ENCODE measurements around the gene CDC16.

CDC16 gene

GRCh38 chr13:114264886-114265611 is 30.4 kb downstream of the CDC16 start:
- no peak for DNase-seq

- no peak for DNase-seq
Observed at GRCh38 chr13:114266241-114266640, 31.5 kb downstream of the CDC16 start.

- DNase-seq, result no peak
Observed at GRCh38 chr13:114268344-114269280, 33.9 kb downstream of the CDC16 start.

- DNase-seq, result no peak
Observed at GRCh38 chr13:114269281-114269770, 34.6 kb downstream of the CDC16 start.

- DNase-seq, result no peak
Observed at GRCh38 chr13:114272977-114273376, 38.3 kb downstream of the CDC16 start.

- DNase-seq, result no peak
Observed at GRCh38 chr13:114275304-114275703, 40.6 kb downstream of the CDC16 start.

GRCh38 chr13:114279146-114279545 is 44.4 kb downstream of the CDC16 start:
- no peak for DNase-seq

GRCh38 chr13:114279758-114280355 is 45.2 kb downstream of the CDC16 start:
- DNase-seq, result no peak

GRCh38 chr13:114281351-114282040 is 46.8 kb downstream of the CDC16 start, which contains the start of gene UPF3A:
Gene UPF3A, plus strand, starts transcription at chr13:114281601. Its CDS starts 39 bp downstream, at chr13:114281640.
- DNase-seq, result peak; percentile 61

GRCh38 chr13:114282041-114282670 is 47.5 kb downstream of the CDC16 start:
- DNase-seq, result peak; percentile 63

GRCh38 chr13:114283576-114283975 is 48.9 kb downstream of the CDC16 start:
- DNase-seq, result no peak

GRCh38 chr13:114284680-114285079 is 50.0 kb downstream of the CDC16 start:
- DNase-seq, result no peak

GRCh38 chr13:114285166-114285808 is 50.6 kb downstream of the CDC16 start:
- no peak for DNase-seq

GRCh38 chr13:114286808-114287207 is 52.1 kb downstream of the CDC16 start:
- DNase-seq, result no peak

GRCh38 chr13:114288157-114288591 is 53.5 kb downstream of the CDC16 start:
- DNase-seq, result no peak

- no peak for DNase-seq
Observed at GRCh38 chr13:114296448-114296847, 61.8 kb downstream of the CDC16 start.

- DNase-seq, result no peak
Observed at GRCh38 chr13:114296902-114297301, 62.2 kb downstream of the CDC16 start.

- no peak for DNase-seq
Observed at GRCh38 chr13:114298866-114299265, 64.2 kb downstream of the CDC16 start.

GRCh38 chr13:114299604-114300305 is 65.1 kb downstream of the CDC16 start:
- no peak for DNase-seq

- DNase-seq, result no peak
Observed at GRCh38 chr13:114303700-114304327, 69.1 kb downstream of the CDC16 start.
